ENCODE measurements around the gene INPP5F. TPM values are rescaled to one million over a fixed set of nuclear protein-coding genes. Genes with fewer than 3 reads are reported as not detected.

Gene INPP5F
- total RNA-seq, 4 donors from 2014 or later, result 17.1 to 26.9 (median 24.0) TPM

DNA sequence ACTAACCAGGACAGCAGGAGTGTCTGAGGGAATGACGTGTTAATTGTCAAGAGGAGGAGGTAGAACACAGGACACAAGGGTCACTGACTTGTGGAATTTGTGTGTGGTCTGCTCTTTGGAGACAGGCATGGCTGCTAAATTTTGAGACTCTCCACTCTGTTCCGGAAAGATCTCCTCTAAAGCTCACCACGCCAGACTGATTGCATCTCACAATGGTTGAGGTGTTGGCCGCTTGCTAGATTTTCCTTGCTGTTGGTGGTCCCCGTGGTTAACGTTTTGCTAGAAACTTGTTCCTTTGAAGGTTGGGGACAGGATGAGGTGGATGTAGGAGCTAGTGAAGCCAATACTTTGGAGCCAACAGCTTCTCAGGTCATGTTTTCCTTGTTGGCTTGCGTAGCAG lies 89.8 kb downstream of the INPP5F start:
- no peak overlapping the region for H3K27ac ChIP-seq
- no peaks in the 10 kb centered on the region for H3K27me3 ChIP-seq
- H3K9me3 ChIP-seq, result no peaks in the 10 kb centered on the region
- peaks cover 0 to 17% (median 0%) of the 10 kb centered on the region in 3 donors for H3K4me1 ChIP-seq
- no peak overlapping the region for H3K4me3 ChIP-seq
- peaks cover 0 to 47% of the 10 kb centered on the region in 2 donors for H3K36me3 ChIP-seq
- ATAC-seq, result no peak
- 80 to 100% methylated on average over 2 to 4 of the region's 7 CpGs for WGBS, 2 donors (ENCODE audit: low coverage in 1 of 2)
- TF ChIP-seq EP300 (IDR thresholded peaks at IDR 0.05), result no peak

DNA sequence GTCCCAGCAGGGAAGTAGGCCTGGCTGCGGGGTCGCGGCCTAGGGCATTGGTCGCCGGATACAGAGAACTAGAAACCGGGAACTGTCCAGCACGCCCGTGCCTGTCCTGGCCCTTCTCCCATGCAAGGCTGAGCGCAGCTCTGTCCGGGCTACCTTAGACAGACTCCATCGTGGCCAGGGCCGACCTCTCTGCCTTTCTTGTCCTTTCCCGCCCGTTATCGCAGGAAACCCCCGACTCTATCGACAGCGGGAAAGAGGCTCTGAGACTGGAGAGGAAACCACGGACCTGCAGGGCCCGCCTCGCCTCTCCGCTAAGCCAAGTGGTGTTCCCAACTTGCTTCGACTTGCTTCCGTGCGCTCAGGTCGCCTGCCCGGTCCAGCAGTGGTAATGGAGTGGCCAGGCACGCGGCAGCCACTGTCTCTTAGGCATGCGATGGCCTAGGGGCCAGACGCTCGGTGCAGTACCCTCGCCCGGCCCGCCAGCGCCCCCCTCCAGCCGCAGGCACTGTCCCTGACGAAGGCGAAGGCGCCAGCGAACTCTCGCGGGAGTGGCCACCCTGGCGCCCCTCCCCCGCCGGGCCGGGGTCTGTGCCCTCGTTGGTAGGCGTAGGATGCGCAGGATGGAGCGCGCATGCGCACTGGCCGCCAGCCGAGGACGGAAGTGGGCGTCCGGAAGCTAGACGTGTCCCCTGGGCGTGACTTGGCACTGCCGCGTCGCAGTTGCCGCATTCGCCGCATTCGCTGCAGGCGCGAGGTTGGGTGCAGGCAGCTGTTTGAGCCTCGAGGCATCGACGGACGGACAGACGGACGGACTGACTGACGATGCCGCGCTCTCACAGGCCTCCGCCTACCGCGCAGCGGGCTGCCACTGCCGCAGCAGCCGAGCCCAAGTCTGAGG lies 92.4 kb downstream of the INPP5F start:
- Histone ChIP-seq H3K9me3 (no peaks in the 10 kb centered on the region), H3K27ac (peak overlapping the region in 3 of 4 donors; percentile 28 to 56 (median 44)), H3K4me1 (peaks cover 0 to 17% (median 0%) of the 10 kb centered on the region in 3 donors), H3K4me3 (peak overlapping the region; percentile 0 to 46), H3K36me3 (peaks cover 0 to 48% of the 10 kb centered on the region in 2 donors), H3K27me3 (no peaks in the 10 kb centered on the region)
- ATAC-seq, result peak; percentile 74
- 56 to 59% methylated on average over 16 to 28 of the region's 84 CpGs for WGBS, 2 donors (ENCODE audit: low coverage in 1 of 2)
- TF ChIP-seq POLR2AphosphoS5 (IDR thresholded peaks at IDR 0.05), result peak; percentile 51
- TF ChIP-seq, protein P1, sequence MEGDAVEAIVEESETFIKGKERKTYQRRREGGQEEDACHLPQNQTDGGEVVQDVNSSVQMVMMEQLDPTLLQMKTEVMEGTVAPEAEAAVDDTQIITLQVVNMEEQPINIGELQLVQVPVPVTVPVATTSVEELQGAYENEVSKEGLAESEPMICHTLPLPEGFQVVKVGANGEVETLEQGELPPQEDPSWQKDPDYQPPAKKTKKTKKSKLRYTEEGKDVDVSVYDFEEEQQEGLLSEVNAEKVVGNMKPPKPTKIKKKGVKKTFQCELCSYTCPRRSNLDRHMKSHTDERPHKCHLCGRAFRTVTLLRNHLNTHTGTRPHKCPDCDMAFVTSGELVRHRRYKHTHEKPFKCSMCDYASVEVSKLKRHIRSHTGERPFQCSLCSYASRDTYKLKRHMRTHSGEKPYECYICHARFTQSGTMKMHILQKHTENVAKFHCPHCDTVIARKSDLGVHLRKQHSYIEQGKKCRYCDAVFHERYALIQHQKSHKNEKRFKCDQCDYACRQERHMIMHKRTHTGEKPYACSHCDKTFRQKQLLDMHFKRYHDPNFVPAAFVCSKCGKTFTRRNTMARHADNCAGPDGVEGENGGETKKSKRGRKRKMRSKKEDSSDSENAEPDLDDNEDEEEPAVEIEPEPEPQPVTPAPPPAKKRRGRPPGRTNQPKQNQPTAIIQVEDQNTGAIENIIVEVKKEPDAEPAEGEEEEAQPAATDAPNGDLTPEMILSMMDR (IDR thresholded peaks at IDR 0.05), result peak in 1 of 4 experiments; percentile 16
- no peak for TF ChIP-seq EP300 (IDR thresholded peaks at IDR 0.05)

DNA sequence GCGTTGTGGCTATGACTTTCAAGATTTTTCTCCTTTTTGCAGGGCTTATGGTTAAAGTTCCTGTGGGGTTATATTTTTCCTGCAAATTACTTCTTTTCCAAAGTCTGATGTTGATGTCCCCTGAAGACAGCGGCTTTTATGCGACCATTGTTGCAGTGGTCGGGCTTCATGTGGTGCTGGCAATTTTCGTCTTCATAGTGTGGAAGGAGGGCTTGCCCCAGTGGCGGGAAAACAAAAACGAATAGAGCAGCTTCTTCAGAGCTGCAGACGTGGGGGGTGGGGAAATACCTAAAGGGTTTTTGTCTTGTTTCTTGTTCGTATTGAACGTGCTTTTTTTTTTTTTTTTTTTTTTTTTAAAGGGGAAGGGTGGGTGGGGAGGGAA lies 93.0 kb downstream of the INPP5F start:
- 39 to 40% methylated on average over 7 to 9 of the region's 10 CpGs for WGBS, 2 donors (ENCODE audit: low coverage in 1 of 2)
- Histone ChIP-seq H3K36me3 (peaks cover 0 to 49% of the 10 kb centered on the region in 2 donors), H3K9me3 (no peaks in the 10 kb centered on the region), H3K27me3 (no peaks in the 10 kb centered on the region), H3K27ac (peak overlapping the region in 2 of 4 donors; percentile 44 to 56), H3K4me1 (peaks cover 0 to 17% (median 0%) of the 10 kb centered on the region in 3 donors), H3K4me3 (peak overlapping the region in 1 of 2 donors; percentile 46)
- no peak for ATAC-seq
- TF ChIP-seq, protein P1 (IDR thresholded peaks at IDR 0.05), result no peak
- TF ChIP-seq POLR2AphosphoS5 (IDR thresholded peaks at IDR 0.05), result no peak
- TF ChIP-seq EP300 (IDR thresholded peaks at IDR 0.05), result no peak
- no peak for TF ChIP-seq POLR2A (IDR thresholded peaks at IDR 0.05)

DNA sequence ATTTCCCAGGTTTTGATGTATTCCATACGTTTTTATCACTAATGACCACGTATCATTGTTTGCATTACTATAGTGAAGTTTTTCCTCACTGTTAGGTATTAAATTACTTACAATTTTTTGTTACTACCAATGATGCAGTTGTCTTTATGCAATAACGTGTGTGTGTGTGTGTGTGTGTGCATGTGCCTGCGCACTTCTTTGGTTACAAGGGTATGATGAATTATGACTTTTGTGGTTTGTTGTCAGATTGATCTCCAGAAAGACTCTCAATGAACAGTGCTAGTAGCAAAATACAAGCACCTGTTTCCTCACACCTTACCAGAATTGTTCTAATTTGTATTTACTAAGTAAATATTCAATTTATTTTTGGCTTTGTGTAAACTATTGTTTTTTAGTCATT lies 95.3 kb downstream of the INPP5F start:
- TF ChIP-seq EP300 (IDR thresholded peaks at IDR 0.05) (no peak), POLR2A (IDR thresholded peaks at IDR 0.05) (no peak), POLR2AphosphoS5 (IDR thresholded peaks at IDR 0.05) (no peak)
- TF ChIP-seq, protein P1 (IDR thresholded peaks at IDR 0.05), result no peak
- 54 to 82% methylated on average over 4 of the region's 4 CpGs for WGBS, 2 donors (ENCODE audit: low coverage in 1 of 2)

DNA sequence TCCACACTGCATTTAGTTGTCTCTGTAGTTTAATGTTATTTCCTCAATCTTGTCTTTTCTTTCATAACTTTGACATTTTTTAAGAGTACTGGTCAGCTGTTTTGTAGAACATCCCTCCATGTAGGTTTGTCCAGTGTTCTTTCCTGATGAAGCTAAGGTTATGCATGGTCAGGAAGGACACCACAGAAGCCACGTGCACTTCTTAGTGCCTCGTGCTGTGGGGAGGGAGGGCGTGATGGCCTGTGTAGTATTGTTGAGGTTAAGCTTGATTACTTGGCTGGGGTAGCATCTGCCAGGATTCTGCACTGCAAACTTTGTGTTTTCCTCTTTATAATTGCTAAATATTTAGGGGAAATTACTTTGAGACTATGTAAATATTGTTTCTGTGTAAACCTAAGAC lies 98.4 kb downstream of the INPP5F start:
- Histone ChIP-seq H3K27me3 (no peaks in the 10 kb centered on the region), H3K4me3 (no peak overlapping the region), H3K4me1 (peaks cover 0 to 46% (median 0%) of the 10 kb centered on the region in 3 donors), H3K27ac (no peak overlapping the region), H3K36me3 (peaks cover 0 to 43% of the 10 kb centered on the region in 2 donors), H3K9me3 (no peaks in the 10 kb centered on the region)
- ATAC-seq, result no peak
- 63 to 84% methylated on average over 3 of the region's 3 CpGs for WGBS, 2 donors (ENCODE audit: low coverage in 1 of 2)
- TF ChIP-seq, protein P1 (IDR thresholded peaks at IDR 0.05), result no peak
- TF ChIP-seq POLR2AphosphoS5 (IDR thresholded peaks at IDR 0.05), result no peak
- TF ChIP-seq POLR2A (IDR thresholded peaks at IDR 0.05), result no peak
- no peak for TF ChIP-seq EP300 (IDR thresholded peaks at IDR 0.05)

More for the DNA sequence above, 95.3 kb downstream of the INPP5F start:
- Histone ChIP-seq H3K27me3 (no peaks in the 10 kb centered on the region), H3K9me3 (no peaks in the 10 kb centered on the region), H3K4me1 (peaks cover 0 to 26% (median 0%) of the 10 kb centered on the region in 3 donors), H3K4me3 (no peak overlapping the region), H3K36me3 (peaks cover 0 to 29% of the 10 kb centered on the region in 2 donors), H3K27ac (no peak overlapping the region)
- ATAC-seq, result no peak

Measured in gastroesophageal sphincter (tissue), 4 donors.